ENCODE measurements around the gene MAN1C1. TPM values are rescaled to one million over a fixed set of nuclear protein-coding genes. Genes with fewer than 3 reads are reported as not detected.

The MAN1C1 gene
- total RNA-seq, 1 experiment from 2014 or later = 1.2 TPM

DNA sequence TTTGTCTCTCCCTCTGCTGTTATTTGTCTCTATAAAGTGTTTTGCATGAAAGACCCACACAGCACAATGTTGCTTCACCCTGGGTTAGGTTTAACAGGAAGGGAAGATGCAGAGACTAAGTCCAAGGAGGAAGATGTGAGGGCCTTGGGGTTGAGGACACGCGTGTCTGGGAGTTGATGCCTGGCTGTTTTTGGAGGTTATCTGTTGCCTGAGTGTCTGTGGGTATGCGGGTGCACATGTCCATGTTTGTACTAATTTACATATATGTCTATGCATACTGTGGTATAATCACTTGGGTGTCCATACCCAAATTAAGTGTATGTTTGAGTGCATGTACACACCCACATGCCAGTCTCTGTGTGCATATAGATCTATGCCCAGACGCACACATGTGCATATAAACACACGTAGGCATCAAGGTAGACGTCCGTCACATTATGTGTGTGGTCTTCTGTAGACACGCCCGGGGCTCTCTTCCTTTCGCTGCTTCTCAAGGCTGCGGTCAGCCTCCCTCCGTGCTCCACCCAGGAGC, 962 bp upstream of the MAN1C1 start:
- peak overlapping the region; percentile 98 for H3K4me2 ChIP-seq (ENCODE audit: low read length)
- no peak for DNase-seq (ENCODE audit: low read depth, low spot score)
- no peaks in the 10 kb centered on the region for H3K79me2 ChIP-seq (ENCODE audit: insufficient read depth, low read length)
- RAD21 ChIA-PET (ENCODE audit: low non-redundant PET in 1 of 2, low total read pairs in 2 of 2, uncharacterized antibody in 2 of 2, unreplicated experiment in 2 of 2) = no interaction called here
- no peaks in the 10 kb centered on the region for H3K9me3 ChIP-seq (ENCODE audit: control insufficient read depth in 1 of 2, insufficient read depth in 1 of 2, low read depth in 1 of 2, low read length in 2 of 2)
- peak; percentile 7 for ATAC-seq
- intact Hi-C loops (cut with micrococcal nuclease) = loop anchor here (5.0 kb wide), 1 partner anchor 182 kb away; no protein-coding TSS in a partner anchor
- CTCF ChIA-PET = interaction anchor here (0.9 kb wide), 1 partner anchor 183 kb away, joined by 8 read pairs; no protein-coding TSS in a partner anchor
- peak overlapping the region; percentile 68 for H2AFZ ChIP-seq (ENCODE audit: low read depth, low read length, poor library complexity, severe bottlenecking)
- H3K36me3 ChIP-seq (ENCODE audit: control insufficient read depth in 1 of 2, insufficient read depth in 2 of 2, low read length in 2 of 2) = no peaks in the 10 kb centered on the region
- H3K27me3 ChIP-seq (ENCODE audit: insufficient read depth, low read length) = peaks cover 10% of the 10 kb centered on the region; the same call in 1 of the 2 replicates
- peak overlapping the region; percentile 55; the same call in 1 of the 2 replicates for H3K27ac ChIP-seq (ENCODE audit: low read depth, low read length)
- peak overlapping the region; percentile 62 for H3K9ac ChIP-seq (ENCODE audit: low read length)
- TF ChIP-seq RAD21 (IDR thresholded peaks at IDR 0.05; ENCODE audit: low read depth) (no peak), MAX (IDR thresholded peaks at IDR 0.05) (no peak), CTCF (IDR thresholded peaks at IDR 0.05 in 2 of 3, conservative IDR thresholded peaks at IDR 0.05 in 1 of 3; ENCODE audit: borderline replicate concordance in 1 of 3, insufficient read depth in 1 of 3, low read depth in 2 of 3, low read length in 2 of 3) (no peak), FOSL1 (IDR thresholded peaks at IDR 0.05; ENCODE audit: low read depth) (no peak), ELF1 (IDR thresholded peaks at IDR 0.05; ENCODE audit: borderline replicate concordance, low read depth) (no peak)
- TF ChIP-seq, protein P1, sequence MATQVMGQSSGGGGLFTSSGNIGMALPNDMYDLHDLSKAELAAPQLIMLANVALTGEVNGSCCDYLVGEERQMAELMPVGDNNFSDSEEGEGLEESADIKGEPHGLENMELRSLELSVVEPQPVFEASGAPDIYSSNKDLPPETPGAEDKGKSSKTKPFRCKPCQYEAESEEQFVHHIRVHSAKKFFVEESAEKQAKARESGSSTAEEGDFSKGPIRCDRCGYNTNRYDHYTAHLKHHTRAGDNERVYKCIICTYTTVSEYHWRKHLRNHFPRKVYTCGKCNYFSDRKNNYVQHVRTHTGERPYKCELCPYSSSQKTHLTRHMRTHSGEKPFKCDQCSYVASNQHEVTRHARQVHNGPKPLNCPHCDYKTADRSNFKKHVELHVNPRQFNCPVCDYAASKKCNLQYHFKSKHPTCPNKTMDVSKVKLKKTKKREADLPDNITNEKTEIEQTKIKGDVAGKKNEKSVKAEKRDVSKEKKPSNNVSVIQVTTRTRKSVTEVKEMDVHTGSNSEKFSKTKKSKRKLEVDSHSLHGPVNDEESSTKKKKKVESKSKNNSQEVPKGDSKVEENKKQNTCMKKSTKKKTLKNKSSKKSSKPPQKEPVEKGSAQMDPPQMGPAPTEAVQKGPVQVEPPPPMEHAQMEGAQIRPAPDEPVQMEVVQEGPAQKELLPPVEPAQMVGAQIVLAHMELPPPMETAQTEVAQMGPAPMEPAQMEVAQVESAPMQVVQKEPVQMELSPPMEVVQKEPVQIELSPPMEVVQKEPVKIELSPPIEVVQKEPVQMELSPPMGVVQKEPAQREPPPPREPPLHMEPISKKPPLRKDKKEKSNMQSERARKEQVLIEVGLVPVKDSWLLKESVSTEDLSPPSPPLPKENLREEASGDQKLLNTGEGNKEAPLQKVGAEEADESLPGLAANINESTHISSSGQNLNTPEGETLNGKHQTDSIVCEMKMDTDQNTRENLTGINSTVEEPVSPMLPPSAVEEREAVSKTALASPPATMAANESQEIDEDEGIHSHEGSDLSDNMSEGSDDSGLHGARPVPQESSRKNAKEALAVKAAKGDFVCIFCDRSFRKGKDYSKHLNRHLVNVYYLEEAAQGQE (IDR thresholded peaks at IDR 0.05; ENCODE audit: low read depth) = no peak
- no peaks in the 10 kb centered on the region for H4K20me1 ChIP-seq (ENCODE audit: insufficient read depth)
- peaks cover 5 to 17% of the 10 kb centered on the region in 2 experiments; a peak in 3 of 4 replicates for H3K4me1 ChIP-seq (ENCODE audit: control insufficient read depth in 1 of 2, insufficient read depth in 2 of 2, low read length in 2 of 2)
- peak overlapping the region; percentile 64 to 72 for H3K4me3 ChIP-seq (replicated peaks in 1 of 2; ENCODE audit: low read depth in 1 of 2, low read length in 2 of 2)
- POLR2A ChIA-PET = no interaction called here
- no TSS peak for BruUV-seq (replicated peaks)
- no peaks in the 10 kb centered on the region for H3K9me2 ChIP-seq (ENCODE audit: insufficient read depth)

All from HCT116 (cell line).